ENCODE data around the gene RPL22L1.
"Not testable (repeated sequence)": the region's sequence is repeated elsewhere in the genome, so short reads cannot be mapped to it uniquely, and the experiment has no call there.

The RPL22L1 gene

GRCh38 chr3:170877311-170877710 is 7.3 kb upstream of the RPL22L1 start:
- not testable (repeated sequence) for DNase-seq

GRCh38 chr3:170876537-170876936 is 6.5 kb upstream of the RPL22L1 start:
- DNase-seq = no peak

- DNase-seq = no peak
Observed at GRCh38 chr3:170869239-170869590, 780 bp downstream of the RPL22L1 start.

DNA sequence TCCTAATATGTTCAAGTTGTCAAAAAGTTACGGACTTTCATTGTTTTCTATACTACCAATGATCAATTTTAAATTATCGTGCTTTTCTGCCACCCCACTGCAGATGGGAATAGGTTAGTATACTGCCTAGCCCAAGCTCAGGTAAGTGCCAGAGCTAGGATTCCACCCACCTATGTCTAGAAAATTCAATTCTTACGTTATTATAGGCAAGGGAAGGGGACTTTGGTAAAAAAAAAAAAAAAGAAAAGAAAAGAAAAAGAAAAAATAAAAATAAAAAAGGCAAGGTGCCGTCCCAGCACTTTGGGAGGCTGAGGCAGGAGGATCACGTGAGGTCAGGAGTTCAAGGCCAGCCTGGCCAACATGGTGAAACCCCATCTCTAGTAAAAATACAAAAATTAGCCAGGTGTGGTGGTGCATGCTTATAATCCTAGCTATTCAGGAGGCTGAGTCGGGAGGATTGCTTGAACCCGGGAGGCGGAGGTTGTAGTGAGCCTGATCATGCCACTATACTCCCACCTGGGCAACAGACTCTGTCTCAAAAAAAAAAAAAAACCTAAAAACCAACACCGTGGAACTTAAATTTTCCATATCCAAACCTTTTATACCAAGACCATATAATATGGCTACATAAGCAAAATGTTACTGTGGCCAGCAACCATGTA is 1.3 kb downstream of the RPL22L1 start:
- DNase-seq = no peak

- no peak for DNase-seq
Observed at GRCh38 chr3:170867143-170867937, 2.7 kb downstream of the RPL22L1 start.

- no peak for DNase-seq
Observed at GRCh38 chr3:170866499-170866898, 3.5 kb downstream of the RPL22L1 start.

GRCh38 chr3:170865209-170866094 is 4.5 kb downstream of the RPL22L1 start:
- no peak for DNase-seq

DNA sequence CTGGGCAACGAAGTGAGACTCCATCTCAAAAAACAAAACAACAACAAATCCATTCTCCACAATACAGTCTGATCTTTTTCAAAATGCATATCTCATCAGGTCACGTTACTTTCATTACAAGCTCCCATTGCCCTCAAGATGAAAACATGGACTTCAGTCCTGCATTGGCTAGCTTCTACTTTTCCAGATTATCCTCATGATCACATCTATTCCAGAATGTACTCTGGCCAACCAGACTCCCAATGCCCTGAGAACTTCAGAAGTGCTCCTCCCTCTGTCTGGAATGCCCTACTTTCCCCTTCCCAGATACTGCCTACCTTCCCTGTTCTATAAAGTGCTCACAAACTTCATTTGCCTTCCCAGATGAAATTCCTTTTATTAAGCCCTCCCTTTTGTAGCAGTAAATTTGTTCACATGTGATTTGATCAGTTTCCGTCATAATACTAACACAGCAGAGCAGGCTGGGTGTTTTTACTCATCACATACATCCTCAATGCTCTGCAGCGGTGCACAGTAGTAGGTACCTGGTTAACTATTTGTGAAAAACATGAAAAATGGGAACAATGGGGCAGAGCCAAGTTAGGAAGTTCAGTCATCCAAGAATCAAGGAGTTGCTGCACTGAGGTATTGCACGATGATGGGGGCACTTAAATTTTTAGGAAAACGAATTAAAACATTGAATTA is 5.3 kb downstream of the RPL22L1 start:
- DNase-seq = no peak

DNA sequence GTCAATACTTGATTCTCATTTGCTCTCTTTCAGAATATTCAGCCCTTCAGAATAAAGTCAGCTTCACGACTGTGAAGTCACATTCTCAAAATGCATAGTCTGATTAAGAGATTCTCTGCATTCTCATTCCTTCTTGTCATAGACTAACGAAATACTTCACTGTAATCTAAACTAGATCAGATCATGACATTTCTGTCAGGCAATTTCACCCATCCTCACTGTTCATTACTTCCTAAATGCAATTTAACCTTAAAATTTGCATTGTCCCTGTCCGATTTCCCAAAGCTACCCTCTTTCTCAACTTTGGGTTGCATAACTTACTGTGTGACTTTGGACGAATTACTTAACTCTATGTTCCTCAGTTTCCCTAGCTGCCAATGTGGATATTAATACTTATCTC is 6.2 kb downstream of the RPL22L1 start:
- DNase-seq = no peak

- DNase-seq = no peak
Observed at GRCh38 chr3:170862618-170863374, 7.2 kb downstream of the RPL22L1 start.

- DNase-seq = no peak
Observed at GRCh38 chr3:170858599-170858998, 11.4 kb downstream of the RPL22L1 start.

DNA sequence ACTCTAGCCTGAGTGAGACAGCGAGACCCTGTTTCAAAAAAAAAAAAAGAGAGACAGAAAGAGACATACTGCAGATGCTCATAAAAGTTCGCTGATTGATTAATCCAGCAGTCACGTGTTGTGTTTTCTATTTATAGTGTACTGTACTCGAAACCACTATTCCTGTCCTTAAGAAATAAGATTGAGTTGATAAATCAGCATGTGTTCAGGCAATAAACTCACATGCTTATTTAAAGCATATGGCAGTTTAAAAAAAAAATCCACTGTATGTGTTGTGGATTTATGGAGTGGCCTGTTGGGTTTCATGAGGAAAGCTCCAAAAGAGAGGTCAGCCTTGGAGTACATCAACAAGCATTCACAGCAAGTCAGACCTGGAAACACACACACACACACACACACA is 17.7 kb downstream of the RPL22L1 start:
- no peak for DNase-seq

DNA sequence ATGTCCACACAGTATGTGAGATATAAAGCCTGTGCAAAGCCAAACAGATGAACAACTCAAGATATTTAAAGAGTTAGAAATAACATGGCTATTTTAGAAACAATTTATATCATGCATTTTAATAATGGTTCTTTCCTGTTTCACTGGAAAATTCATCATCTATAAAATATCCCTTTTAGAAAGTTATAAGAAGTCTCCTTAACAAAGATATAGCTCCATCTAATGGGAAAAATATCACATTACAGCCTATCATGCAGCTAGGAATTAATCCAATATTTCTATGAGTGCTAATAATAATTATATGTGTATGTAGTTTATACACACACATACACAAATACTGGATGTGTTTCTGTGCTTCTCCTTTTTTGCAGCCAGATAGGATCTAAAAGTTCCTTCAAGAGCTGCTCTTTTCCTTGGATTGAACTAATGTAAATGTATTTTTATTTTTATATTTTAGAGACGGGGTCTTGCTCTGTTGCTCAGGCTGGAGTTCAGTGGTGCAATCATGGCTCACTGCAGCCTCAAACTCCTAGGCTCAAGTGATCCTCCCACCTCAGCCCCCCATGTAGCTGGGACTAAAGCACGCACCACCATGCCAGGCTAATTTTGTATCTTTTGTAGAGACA is 21.6 kb downstream of the RPL22L1 start:
- DNase-seq = no peak

GRCh38 chr3:170844377-170844776 is 25.6 kb downstream of the RPL22L1 start:
- DNase-seq = no peak

DNA sequence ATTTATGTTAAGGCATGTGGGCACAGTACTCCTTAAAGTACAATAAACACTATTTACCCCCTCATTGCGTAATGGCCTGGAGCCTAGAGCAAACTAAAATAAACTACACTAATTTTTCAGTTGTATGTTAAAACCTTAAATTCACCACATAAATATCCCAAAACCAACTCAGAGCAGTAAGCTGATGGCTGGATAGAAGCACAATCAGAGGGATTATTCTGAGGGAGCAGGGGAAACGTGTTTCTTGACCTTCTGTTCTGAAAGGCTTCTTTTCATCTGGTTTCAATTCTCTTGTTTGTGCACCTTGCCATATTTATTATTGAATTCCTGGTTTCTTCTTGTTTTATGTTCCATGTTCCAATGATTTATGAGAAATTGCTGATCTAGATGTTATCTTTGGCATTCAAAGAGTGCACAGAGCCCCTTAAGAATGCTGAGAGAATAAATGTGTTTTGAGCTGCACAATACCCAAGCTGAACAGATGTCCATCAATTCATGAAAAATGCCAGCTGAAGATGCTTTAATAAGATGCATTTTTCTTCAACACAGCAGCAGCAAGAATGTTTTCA is 29.6 kb downstream of the RPL22L1 start:
- no peak for DNase-seq

DNA sequence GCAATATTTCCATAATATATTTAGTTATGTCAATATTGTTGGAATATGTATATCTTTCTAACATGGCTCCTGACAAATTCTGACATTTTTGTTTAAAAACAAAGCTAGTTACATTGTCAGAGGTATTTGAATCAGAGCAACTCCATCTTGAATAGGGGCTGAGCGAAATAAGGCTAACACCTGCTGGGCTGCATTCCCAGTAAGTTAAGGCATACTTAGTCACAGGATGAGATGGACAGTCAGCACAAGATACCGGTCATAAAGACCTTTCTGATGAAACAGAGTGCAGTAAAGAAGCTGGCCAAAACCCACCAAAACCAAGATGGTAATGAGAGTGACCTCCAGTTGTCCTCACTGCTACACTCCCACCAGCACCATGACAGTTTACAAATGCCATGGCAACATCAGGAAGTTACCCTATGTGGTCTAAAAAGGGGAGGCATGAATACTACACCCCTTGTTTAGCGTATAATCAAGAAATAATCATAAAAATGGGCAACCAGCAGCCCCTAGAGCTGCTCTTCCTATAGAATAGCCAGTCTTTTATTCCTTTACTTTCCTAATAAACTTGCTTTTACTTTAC is 30.4 kb downstream of the RPL22L1 start:
- no peak for DNase-seq

GRCh38 chr3:170836491-170836890 is 33.5 kb downstream of the RPL22L1 start:
- DNase-seq = no peak

GRCh38 chr3:170835336-170835735 is 34.7 kb downstream of the RPL22L1 start:
- DNase-seq = no peak

DNA sequence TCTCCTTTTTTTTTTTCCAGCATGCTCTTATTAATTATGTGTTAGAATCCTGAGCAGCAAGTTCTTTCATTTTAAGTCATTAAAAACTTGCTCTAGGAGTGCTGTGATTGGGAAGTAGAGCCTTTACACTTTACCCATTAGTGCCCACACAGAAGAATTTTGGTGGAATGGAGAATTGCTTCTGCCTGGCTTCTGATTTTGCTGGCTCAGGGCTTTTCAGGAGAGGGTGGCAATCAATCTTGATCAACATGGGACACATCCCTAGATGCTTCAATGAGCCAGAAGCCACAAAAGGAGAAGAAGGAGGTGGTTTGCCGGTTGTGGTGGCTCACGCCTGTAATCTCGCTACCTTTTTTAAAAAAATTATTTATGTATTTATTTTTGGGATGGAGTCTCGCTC is 39.4 kb downstream of the RPL22L1 start:
- no peak for DNase-seq

DNA sequence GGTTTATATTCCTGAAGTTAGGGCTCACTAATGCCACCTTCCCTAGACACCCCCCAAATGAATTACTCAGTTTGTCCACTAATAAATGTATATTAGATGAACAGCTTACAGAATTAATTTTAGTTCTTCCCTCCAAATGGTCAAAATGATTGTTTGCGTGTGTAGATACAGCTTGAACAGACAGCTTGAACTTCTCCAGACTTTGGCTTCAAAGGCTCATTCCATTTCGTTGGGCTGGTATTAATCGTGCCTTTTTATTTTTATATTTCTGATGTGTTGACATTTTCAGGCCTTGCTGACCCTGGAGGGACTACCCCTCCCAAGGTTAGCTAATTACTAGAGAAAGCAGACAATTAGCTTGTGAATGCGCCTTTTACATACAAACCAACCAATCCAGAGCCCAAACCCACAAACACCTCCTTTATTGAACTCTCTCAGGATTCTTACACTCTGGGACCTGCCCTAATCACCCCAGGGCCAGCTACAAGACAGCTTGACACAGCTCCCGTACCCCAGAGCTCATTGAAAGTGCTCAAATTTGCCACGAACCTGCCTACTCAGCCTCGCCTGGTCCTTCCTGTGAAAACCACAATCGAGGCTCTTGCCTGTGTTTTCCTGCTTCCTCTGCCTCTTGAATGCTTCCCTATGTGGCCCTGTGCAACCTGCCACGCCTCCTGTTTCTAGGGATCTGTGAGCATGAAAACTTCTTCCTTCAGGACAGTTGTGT is 40.3 kb downstream of the RPL22L1 start:
- DNase-seq = no peak

Data from bone marrow (tissue), 2 donors.